Measurements from ENCODE around the gene ETV3. TPM values are rescaled to one million over a fixed set of nuclear protein-coding genes. Genes with fewer than 3 reads are reported as not detected.

The ETV3 gene
- total and polyA plus RNA-seq, 10 of the 15 experiments (the other 5 are each of a cell fraction or from before 2014, with no cell fraction given), result 1.7 to 13.8 (median 7.2) TPM

GRCh38 chr1:157080714-157081113 lies 57.5 kb downstream of the ETV3 start (continued):
- TF ChIP-seq ZBTB40 (IDR thresholded peaks at IDR 0.05; ENCODE audit: borderline replicate concordance) (no peak), SPI1 (IDR thresholded peaks at IDR 0.05; ENCODE audit: borderline replicate concordance, insufficient read depth, low read depth, low read length) (no peak), RAD51 (IDR thresholded peaks at IDR 0.05) (no peak)

- CTCF ChIA-PET, result interaction anchor here (1.4 kb wide), 1 partner anchor 13 kb away, joined by 7 read pairs; no protein-coding TSS in a partner anchor
- no peaks in the 10 kb centered on the region for H3K79me2 ChIP-seq (ENCODE audit: control insufficient read depth, insufficient read depth, low read length)
- intact Hi-C loops (cut with micrococcal nuclease; ENCODE audit: unreplicated experiment), result no loop called here
- DNase-seq (ENCODE audit: low read depth, low spot score) (no peak), ATAC-seq (no peak), FAIRE-seq (no peak)
- no peak overlapping the region for H2AFZ ChIP-seq (ENCODE audit: control insufficient read depth, low read depth, low read length)
- no peak overlapping the region for H3K27ac ChIP-seq (ENCODE audit: control insufficient read depth, insufficient read depth)
- RAD21 ChIA-PET (ENCODE audit: unreplicated experiment), result no interaction called here
- no peaks in the 10 kb centered on the region for H4K20me1 ChIP-seq (ENCODE audit: control insufficient read depth, insufficient read depth)
- H3K4me1 ChIP-seq (ENCODE audit: control insufficient read depth, insufficient read depth, low read length), result no peaks in the 10 kb centered on the region
- TF ChIP-seq BMI1 (IDR thresholded peaks at IDR 0.05; ENCODE audit: borderline replicate concordance), result no peak
- no peak for TF ChIP-seq YBX1 (IDR thresholded peaks at IDR 0.05)
- TF ChIP-seq MTA3 (IDR thresholded peaks at IDR 0.05; ENCODE audit: borderline replicate concordance, low read length), result no peak
- no peak for TF ChIP-seq ZZZ3 (IDR thresholded peaks at IDR 0.05; ENCODE audit: control insufficient read depth, insufficient read length, low read depth)
- no peak for TF ChIP-seq MYC (IDR thresholded peaks at IDR 0.05; ENCODE audit: insufficient read depth, insufficient read length, insufficient replicate concordance, low read length, severe bottlenecking)
- no peak for TF ChIP-seq TCF3 (IDR thresholded peaks at IDR 0.05; ENCODE audit: borderline replicate concordance, insufficient read depth, low read depth, low read length)
- no peak for TF ChIP-seq ETV6 (conservative IDR thresholded peaks at IDR 0.05 in 1 of 2, IDR thresholded peaks at IDR 0.05 in 1 of 2; ENCODE audit: borderline replicate concordance in 1 of 2, low read depth in 1 of 2)
- no peak for TF ChIP-seq STAT3 (IDR thresholded peaks at IDR 0.05; ENCODE audit: low read depth, low read length)
- TF ChIP-seq BCL3 (IDR thresholded peaks at IDR 0.05; ENCODE audit: borderline replicate concordance, insufficient read depth, low read depth, low read length, poor library complexity, severe bottlenecking), result no peak
- no peak for TF ChIP-seq NR2F1 (conservative IDR thresholded peaks at IDR 0.05)
- H3K27me3 ChIP-seq (replicated peaks in 1 of 2; ENCODE audit: control insufficient read depth in 2 of 2, insufficient read depth in 2 of 2, low read length in 1 of 2), result no peaks in the 10 kb centered on the region
- no peak overlapping the region for H3K4me3 ChIP-seq
- 40% methylated on average over 1 of the region's 1 CpG for WGBS (ENCODE audit: insufficient coverage, insufficient replicate concordance, low lambda C conversion rate, missing lambda C conversion rate)
- no peaks in the 10 kb centered on the region for H3K9me3 ChIP-seq (replicated peaks; ENCODE audit: control insufficient read depth, insufficient read depth, low read length)
- SMC1A ChIA-PET (ENCODE audit: uncharacterized antibody, unreplicated experiment), result interaction anchor here (0.8 kb wide), 1 partner anchor 64 kb away, joined by 3 read pairs; no protein-coding TSS in a partner anchor
- POLR2A ChIA-PET, result interaction anchor here (0.6 kb wide), 1 partner anchor 239 kb away, joined by 3 read pairs; no protein-coding TSS in a partner anchor
- H3K9ac ChIP-seq (ENCODE audit: control insufficient read depth, insufficient read depth, low read length), result no peak overlapping the region
- no TSS peak for BruUV-seq (replicated peaks)
- no peaks in the 10 kb centered on the region for H3K36me3 ChIP-seq (ENCODE audit: control insufficient read depth in 2 of 2, insufficient read depth in 2 of 2, low read length in 1 of 2)
- H3K4me2 ChIP-seq (ENCODE audit: control insufficient read depth, insufficient read depth), result no peak overlapping the region
- in situ Hi-C loops (cut with MboI), result no loop called here
Observed at GRCh38 chr1:157077394-157077793, 60.8 kb downstream of the ETV3 start.

All from GM12878 (cell line).